DOHH2 (cell line): ENCODE data around the gene ANKRD42.
A peak's percentile ranks its signal among the peaks of the same experiment; 100 is the strongest.

ENCODE experiments used
- H3F3A ChIP-seq: fragments of 200-600 bp; sonication (generic), shearing (Covaris generic); 2 replicates; pipeline ENCODE4 v1.6.0; 2016; ENCODE audit warnings: antibody characterized with exemption, mild to moderate bottlenecking; ENCODE audit not compliant: control insufficient read depth, insufficient read depth
- H3K27ac ChIP-seq: fragments of 200-600 bp; sonication (generic); 2 replicates; pipeline ENCODE4 v1.5.1; 2014; ENCODE audit warnings: low read depth, mild to moderate bottlenecking, low read length, moderate library complexity
- H3K27me3 ChIP-seq: fragments of 200-600 bp; sonication (generic); 2 replicates; pipeline ENCODE4 v1.6.1; 2014; ENCODE audit warnings: mild to moderate bottlenecking, low read length, mixed read lengths; ENCODE audit not compliant: control insufficient read depth
- H3K36me3 ChIP-seq: fragments of 200-600 bp; sonication (generic); 2 replicates; pipeline ENCODE4 v1.6.1; 2014; ENCODE audit warnings: mild to moderate bottlenecking, low read length, moderate library complexity, mixed read lengths; ENCODE audit not compliant: control insufficient read depth
- H3K4me1 ChIP-seq: fragments of 200-600 bp; sonication (generic); 2 replicates; pipeline ENCODE4 v1.6.1; 2014; ENCODE audit warnings: mild to moderate bottlenecking, low read length, mixed read lengths; ENCODE audit not compliant: control insufficient read depth
- H3K4me2 ChIP-seq: fragments of 200-600 bp; sonication (generic); 2 replicates; pipeline ENCODE4 v1.6.0; 2014; ENCODE audit warnings: mild to moderate bottlenecking, low read length, moderate library complexity
- H3K4me3 ChIP-seq: fragments of 200-600 bp; sonication (generic); 2 replicates; pipeline ENCODE4 v1.5.1; 2014; ENCODE audit warnings: mild to moderate bottlenecking, low read length, mixed read lengths
- H3K79me2 ChIP-seq: fragments of 200-600 bp; sonication (generic); 2 replicates; pipeline ENCODE4 v1.6.1; 2014; ENCODE audit warnings: mild to moderate bottlenecking, low read length, mixed read lengths; ENCODE audit not compliant: control insufficient read depth
- H3K9me2 ChIP-seq: fragments of 200-600 bp; sonication (generic); replicated peaks from 2 replicates; pipeline ENCODE4 v1.6.1; 2014; ENCODE audit warnings: mild to moderate bottlenecking, low read length, mixed read lengths; ENCODE audit not compliant: control insufficient read depth
- H3K9me3 ChIP-seq: fragments of 200-600 bp; sonication (generic); 2 replicates; pipeline ENCODE4 v1.6.1; 2014; ENCODE audit warnings: antibody characterized with exemption, low read length, mixed read lengths; ENCODE audit not compliant: control insufficient read depth, insufficient read depth
- H4K20me1 ChIP-seq: fragments of 200-600 bp; sonication (generic); 2 replicates; pipeline ENCODE4 v1.6.0; 2014; ENCODE audit warnings: low read depth, mild to moderate bottlenecking, antibody characterized with exemption, low read length, moderate library complexity; ENCODE audit not compliant: control insufficient read depth, insufficient read depth
- CTCF ChIP-seq: fragments of 200-600 bp; sonication (generic); IDR thresholded peaks from one replicate; pipeline ENCODE4 v1.5.1; 2014; ENCODE audit warnings: antibody characterized with exemption, mild to moderate bottlenecking, low read depth, low read length; ENCODE audit not compliant: poor library complexity, severe bottlenecking
- EZH2phosphoT487 ChIP-seq: fragments of 200-600 bp; sonication (generic); IDR thresholded peaks from 2 replicates; pipeline ENCODE4 v1.6.1; 2017; ENCODE audit warnings: borderline replicate concordance, mild to moderate bottlenecking, antibody characterized with exemption, low read length, moderate library complexity, mixed read lengths

The ANKRD42 gene

DNA sequence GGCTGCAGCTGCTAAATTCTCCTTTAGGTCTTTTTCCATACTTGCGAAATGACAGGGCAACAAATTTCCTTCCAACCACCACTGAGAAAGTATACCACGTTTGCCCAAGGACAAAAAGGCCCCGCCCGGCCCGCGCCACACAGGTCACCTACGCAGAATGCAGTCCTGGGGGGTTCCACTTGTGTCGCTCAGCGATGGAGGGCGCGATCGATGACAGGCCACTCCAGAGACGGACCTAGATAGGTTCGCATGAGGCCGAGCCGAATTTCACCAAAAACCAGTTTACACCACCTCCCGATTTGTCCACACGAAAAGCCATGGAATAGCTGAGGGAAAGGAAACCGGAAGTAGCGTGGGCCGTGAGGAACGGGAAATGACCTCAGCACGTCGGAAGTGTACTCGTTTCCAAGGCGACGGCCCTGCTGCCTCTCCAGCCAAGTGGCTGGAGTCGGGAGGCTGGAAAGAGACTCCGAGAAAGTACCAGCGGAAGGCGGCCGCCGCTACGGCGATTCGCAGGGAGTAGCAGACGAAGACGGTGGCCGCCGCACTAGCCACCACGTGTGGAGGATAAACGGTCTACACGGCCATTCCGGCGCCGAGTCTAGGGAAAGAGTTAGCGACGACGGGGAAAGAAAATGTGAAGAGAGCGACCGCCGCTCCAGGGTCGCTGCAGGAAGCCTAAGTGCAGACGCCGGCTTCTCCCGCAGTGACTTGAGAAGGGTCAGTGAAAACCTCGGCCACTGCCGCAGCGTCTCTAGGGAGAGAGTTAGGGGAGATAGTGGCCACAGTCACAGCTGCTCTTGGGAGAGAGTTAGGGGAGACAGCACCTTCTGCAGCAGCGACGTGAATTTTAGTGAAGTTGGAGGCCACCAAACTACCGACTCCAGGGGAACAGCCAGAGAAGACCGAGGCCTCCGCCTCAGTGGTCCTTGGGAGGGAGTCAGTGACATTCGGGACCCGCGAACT, at the start of gene ANKRD42:
Gene ANKRD42, plus strand, starts transcription at position 398 of the 966 bp plus-strand sequence. CDS start 959 bp downstream, outside the sequence.
- Histone ChIP-seq H3K9me2 (no peaks in the 10 kb centered on the region), H3K27ac (peak within 1 kb of the TSS; percentile 37), H3K4me3 (peak within 1 kb of the TSS; percentile 100), H4K20me1 (no peaks in the 10 kb centered on the region), H3K27me3 (no peaks in the 10 kb centered on the region), H3K4me1 (peaks cover 22% of the 10 kb centered on the region), H3K4me2 (peak within 1 kb of the TSS; percentile 96), H3K9me3 (no peaks in the 10 kb centered on the region), H3K36me3 (peaks cover 38% of the 10 kb centered on the region), H3F3A (peaks cover 12% of the 10 kb centered on the region), H3K79me2 (peaks cover 25% of the 10 kb centered on the region)
- TF ChIP-seq CTCF (peak; percentile 20), EZH2phosphoT487 (no peak)

DNA sequence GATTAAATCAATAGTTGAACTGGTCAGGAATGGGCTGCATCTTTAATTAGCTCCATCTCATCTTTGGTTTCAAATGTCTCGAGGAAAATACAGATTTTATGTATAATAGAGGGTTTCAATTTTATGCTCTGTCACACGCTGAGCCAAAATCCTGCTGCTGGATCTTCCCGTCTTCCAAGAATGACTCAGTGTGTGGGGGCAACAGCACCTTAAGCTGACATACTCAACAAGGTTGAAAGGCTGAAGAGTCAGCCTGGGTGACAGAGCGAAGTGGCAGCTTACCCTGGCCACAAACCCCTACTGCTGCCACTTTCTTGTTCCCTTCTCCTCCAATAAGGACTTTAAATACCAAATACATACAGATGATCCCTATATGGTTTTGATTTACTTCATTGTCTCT, 45.6 kb upstream of the ANKRD42 start:
- no peaks in the 10 kb centered on the region for H3K9me3 ChIP-seq
- H3K4me2 ChIP-seq = no peak overlapping the region
- H3K4me1 ChIP-seq = peaks cover 25% of the 10 kb centered on the region
- H3K27me3 ChIP-seq = no peaks in the 10 kb centered on the region
- H3K9me2 ChIP-seq = no peaks in the 10 kb centered on the region
- H3F3A ChIP-seq = peaks cover 9% of the 10 kb centered on the region; the same call in 1 of the 2 replicates
- H3K79me2 ChIP-seq = no peaks in the 10 kb centered on the region
- no peaks in the 10 kb centered on the region for H3K36me3 ChIP-seq
- H3K27ac ChIP-seq = no peak overlapping the region
- no peaks in the 10 kb centered on the region for H4K20me1 ChIP-seq
- no peak overlapping the region for H3K4me3 ChIP-seq
- no peak for TF ChIP-seq EZH2phosphoT487
- no peak for TF ChIP-seq CTCF

GRCh38 chr11:83150450-83150849, 43.1 kb upstream of the ANKRD42 start:
- Histone ChIP-seq H3K36me3 (no peaks in the 10 kb centered on the region), H3K27me3 (no peaks in the 10 kb centered on the region), H3K27ac (no peak overlapping the region), H3K79me2 (0 out of 2 replicates have a peak, but pooled peaks cover 2% of the 10 kb centered on the region), H3K9me2 (no peaks in the 10 kb centered on the region), H3F3A (peaks cover 9% of the 10 kb centered on the region; the same call in 1 of the 2 replicates), H3K4me3 (no peak overlapping the region), H4K20me1 (no peaks in the 10 kb centered on the region), H3K4me1 (peaks cover 46% of the 10 kb centered on the region), H3K4me2 (no peak overlapping the region), H3K9me3 (no peaks in the 10 kb centered on the region)
- no peak for TF ChIP-seq EZH2phosphoT487
- TF ChIP-seq CTCF = no peak
